HG02678 (cell line): ENCODE measurements around the gene ST13.
A peak's percentile ranks its signal among the peaks of the same experiment; 100 is the strongest.
"Not testable (repeated sequence)": the region's sequence is repeated elsewhere in the genome, so short reads cannot be mapped to it uniquely, and the experiment has no call there.

Experiments used
- ATAC-seq: cut with Tn5 transposase; IDR thresholded peaks from one replicate; pipeline ENCODE4 v1.9.1; 2021; ENCODE audit warnings: mild to moderate bottlenecking, moderate library complexity; ENCODE audit not compliant: unreplicated experiment

Gene ST13

DNA sequence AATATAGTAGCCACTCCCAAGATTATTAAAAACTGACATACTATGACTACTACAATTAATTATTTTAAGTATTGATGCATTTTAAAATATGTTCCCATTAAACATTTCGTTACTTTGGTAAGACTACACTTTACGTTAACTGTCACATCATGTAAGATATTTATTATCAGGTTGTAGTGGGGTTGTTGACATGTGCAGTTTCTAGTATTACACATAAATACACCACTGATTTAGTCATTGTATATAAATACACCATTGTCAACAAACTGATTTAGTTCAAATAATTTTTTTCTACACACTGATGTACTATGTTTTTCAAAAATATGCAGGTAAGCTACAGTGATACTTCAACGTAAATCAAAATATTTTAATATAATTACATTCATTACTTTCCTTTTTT, 11.5 kb downstream of the ST13 start:
- ATAC-seq, result no peak

DNA sequence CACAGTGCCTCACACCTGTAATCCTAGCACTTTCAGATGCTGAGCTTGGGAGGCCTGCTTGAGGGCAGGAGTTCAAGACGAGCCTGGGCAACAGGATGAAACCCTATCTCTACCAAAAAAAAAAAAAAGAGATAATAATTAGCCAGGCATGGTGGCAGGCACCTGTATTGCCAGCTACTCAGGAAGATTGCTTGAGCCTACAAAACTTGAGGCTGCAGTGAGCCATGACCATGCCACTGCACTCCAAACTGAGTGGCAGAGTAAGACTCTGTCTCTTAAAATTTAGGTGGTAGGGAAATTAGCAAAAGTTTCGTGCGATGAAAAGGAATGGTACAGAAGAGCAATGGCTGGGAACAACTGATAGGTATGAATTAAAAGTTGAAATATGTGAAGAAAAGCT, 18.0 kb downstream of the ST13 start:
- ATAC-seq, result no peak

DNA sequence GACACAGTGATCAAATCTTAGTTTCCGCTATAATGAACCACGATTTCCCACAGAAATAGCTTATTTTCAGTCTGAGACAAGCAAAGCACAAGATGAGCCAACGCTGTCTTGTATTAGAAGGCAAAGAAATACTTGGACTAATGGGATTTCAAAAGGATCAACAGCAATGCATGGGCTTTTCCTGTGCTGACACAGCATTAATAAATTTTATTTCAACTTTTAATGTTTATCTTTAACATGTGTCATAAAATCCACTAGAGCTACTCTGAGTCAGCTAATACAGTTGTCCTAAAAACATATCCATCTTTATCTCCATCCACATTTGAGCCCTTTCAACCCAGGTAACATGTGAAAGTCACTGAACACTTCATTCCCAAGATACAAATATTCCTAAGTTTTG, 21.8 kb downstream of the ST13 start:
- no peak for ATAC-seq

DNA sequence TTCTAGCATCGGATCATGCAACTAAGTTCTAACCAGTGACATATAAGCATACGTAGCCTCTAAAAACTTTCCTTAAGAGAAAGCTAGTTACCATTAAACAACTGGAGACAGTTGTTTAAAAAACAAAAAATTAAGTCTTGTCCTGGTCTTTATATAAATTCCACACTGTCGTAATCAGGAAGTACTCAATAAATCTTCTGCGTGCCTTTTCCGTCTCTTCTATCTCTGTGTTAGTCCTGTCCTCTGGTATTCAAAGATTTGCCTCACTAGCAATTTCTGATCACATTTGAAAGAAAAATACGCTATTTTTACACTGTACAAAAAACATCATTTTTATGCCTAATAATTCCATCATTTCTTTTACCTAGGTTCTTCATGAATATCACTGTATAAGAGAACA, 27.3 kb downstream of the ST13 start:
- no peak for ATAC-seq

DNA sequence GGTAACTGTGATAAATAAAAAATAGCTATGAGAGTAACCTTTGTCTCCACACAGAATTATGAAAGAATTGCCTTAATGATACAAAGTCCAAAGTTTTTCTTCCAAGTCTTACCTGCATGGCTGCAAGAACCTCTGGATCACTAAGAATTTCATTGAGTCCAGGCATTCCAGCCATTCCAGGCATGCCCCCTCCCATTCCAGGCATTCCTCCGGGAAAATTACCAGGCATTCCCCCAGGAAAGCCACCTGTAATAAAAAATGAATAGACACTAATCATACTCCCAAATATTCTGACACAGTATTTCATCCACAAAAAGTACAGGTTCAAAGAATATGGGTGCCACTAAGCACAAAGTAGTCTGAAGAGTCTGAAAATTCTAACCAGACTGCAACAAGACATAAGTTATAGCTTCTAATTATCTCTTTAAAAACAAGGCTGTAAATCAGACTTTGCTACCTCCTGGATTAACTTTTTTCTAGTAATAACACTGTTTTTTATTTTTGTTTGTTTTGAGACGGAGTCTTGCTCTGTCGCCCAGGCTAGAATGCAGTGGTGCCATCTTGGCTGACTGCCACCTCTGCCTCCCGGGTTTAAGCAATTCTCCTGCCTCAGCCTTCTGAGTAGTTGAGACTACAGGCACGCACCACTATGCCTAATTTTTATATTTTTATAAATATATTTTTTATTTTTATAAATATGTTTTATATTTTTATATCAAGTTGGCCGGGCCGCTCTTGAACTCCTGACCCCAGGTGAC, 29.3 kb downstream of the ST13 start:
- no peak for ATAC-seq

DNA sequence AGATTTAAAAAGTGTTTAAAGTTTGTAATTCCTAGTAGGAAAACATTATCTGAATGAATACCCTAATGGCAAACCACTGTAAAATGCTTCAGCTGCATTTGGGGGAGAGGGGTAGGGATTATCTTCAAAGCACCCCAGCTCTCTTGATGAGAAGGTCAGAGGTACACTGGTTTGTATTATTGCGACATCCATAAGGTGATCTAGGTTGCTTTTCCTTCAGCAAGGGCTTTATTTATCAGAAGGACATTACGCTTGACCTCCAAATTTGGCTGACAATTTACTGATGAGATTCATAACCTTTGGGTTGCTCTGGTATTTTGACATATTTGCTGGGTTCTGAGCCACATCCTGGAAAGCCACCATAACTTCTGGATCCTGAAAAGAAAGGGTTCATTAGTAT, 30.1 kb downstream of the ST13 start:
- ATAC-seq, result not testable (repeated sequence)

DNA sequence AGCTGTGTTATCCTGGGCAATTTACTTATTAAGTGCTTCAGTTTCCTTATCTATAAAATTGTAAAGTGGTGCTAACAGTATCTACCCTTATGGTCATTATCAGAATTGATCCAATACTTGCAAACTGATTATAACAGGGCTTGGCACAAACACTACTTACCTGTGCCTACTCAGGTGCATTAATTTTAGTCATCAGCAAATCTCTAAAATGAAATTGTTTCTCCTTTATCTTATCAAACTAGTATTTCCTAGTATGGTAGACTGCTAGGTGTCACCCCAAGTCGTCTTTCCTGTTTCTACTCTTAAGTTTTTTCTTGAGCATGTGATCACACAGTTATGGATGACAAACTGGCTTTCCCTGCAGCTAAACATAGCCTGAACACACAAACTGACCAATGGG, 33.0 kb downstream of the ST13 start:
- no peak for ATAC-seq

DNA sequence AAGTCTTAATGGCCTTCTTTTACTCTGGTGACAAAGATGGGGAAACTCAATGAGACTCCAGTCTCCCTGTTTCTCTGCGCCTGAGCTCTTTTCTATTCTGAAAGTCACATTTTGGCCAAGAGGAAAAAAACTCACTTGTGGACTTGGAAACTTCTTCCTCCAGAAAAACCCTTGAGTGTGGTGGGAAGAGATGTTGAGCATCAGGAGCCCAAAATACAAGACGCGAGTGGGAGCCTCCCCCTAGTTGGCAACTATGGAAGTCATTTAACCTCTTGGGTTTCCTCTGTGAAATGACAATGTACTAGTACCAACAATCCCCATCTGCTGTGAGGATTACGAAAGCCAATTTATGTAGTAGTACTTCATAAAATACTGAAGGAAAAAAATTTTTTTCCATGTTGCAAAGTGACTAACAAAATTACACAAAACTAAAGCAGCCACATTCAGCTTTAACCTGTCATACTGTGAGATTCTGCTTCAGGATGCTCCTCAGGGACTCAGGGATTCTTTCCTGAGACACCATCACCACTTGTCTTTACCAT, 36.8 kb downstream of the ST13 start:
- ATAC-seq, result no peak

DNA sequence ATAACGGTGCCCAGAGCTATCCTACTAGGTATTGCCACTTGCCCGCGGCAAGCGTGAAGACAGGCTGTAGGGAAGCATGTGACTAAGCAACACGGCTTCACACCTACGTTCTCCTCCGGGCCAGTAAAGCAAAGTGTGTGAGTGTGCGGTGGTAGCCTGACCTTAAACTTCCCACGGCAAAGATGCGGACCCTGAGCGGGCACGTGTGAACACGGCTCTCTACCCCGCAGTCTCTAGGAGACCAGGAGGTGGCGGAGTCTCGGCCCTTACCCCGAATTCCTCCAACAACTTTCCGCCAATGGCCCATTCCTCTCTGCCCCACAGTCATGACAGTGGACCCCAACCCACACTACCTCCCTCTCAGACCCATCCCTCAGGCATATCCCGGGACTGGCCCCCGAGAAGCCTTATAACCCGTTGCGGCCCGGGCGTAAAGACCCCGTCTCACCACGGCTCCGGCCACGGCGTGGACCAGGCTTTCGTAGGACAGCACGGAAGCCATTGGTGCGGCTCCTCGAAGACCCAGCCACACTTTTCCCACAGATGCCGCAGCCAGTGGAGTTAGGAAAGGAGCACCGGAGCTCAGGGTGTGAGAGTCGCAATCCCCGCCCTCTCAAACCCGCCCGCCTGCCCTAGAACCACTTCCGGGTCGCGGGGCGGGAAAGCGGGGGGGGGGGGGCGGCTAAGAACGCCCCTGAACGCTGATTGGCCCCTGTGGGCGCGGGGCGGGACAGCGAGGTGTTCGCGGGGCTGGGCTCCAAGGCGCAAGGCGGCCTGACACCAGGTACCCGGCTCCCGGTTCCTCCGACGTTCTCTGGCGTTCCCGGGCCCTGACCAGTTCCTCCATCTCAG, 37.5 kb downstream of the ST13 start, which contains the start of gene SLC25A17:
Gene SLC25A17, minus strand, starts transcription at position 600 of the 852 bp plus-strand sequence. Its CDS starts 98 bp downstream, at position 502.
- ATAC-seq, result peak; percentile 84

DNA sequence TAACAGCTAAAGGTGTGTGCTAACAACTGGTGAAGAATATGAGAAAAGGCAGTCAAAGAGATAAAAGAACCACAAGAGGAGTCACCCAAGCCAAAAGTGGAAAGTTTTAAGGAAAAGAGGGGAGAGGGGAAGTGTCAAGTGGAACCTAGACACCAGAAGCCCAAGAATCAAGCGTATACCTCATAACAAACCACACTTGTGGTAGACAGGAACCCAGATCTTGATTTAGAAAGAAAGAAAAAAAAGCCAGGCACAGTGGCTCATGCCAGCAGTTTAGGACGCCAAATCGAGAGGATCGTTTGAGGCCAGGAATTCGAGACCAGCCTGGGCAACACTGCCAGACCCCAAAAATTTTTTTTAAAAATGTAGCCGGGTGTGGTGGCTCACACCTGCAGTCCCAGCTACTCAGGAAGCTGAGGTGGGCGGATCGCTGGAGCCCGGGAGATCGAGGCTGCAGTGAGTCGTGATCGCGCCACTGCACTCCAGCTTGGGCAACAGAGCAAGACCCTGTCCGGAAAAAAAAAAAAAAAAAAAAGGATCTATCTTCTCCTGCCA, 38.2 kb downstream of the ST13 start:
- ATAC-seq, result no peak

DNA sequence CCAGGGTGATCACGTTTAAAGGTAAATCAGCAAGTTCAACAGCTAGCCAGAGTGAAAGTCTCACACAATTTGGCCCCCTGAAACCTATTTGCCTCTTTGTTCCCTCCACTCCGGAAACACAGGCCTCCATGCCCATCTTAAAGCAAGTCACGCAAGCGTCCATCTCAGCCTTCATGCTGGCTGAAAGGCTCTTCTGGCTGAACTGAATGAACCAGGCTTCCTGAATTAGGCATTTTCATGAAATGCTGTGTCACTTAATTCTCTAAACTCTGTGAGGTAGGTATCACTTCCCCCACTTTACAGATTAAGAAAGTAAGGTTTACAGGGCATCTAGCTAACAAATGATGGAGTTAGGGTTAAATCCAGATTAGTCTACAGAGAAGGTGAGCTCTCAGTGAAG, 38.7 kb downstream of the ST13 start:
- ATAC-seq, result no peak

DNA sequence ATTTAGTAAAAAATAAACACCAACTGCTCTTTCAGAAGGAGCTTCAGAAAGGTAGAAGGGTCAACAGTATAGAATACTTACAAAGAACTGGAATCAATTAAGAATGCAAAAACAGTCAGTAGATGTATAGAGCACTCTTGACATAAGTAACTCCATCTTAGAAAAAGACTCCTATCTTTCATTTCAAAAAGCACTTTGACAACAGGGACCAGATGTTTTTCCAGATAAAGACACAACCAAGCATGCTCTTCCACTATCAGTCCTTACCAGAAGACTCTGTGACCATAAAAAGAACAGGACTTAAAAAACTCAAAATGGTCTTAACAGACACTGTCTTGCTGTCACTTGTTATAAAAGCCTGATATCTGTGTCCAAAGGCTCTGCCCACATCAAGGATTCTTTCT, 42.5 kb downstream of the ST13 start:
- ATAC-seq, result no peak

DNA sequence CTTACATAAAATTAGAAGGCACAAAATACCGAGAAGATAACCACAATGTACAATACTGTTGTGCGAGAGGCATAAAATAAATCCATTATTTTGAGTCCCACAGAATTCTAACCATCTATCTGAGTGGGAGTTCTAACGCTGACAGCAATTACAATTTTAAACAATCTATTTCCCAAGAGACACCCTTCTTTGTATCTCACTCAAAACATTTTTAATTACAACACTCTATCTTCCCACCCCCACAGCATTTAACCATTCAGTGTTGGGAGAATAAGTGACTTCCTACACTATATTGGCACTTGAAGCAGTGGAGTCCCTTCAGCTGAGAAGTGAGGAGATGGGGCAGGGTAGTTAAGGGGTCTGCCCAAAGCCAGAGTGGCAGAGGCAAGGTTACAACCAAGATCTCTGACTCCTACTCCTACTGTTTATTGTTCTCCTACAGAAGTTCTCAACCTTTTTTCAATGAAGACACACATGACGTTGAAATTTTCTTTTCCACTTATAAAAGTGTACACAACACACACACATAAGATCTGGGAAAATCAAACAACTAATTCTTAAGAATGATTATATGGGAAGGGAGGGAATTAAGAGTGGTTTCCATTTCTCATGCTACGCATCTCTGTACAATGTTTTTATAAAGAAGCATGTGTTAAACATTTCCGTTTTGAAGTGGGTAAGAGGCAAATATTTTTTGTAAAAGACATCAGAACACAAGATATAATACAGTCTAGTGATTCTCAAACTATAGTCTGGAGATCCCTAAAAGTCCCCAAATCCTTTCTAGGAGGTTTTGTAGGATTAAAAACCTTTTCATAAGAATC, 48.2 kb downstream of the ST13 start:
- no peak for ATAC-seq

DNA sequence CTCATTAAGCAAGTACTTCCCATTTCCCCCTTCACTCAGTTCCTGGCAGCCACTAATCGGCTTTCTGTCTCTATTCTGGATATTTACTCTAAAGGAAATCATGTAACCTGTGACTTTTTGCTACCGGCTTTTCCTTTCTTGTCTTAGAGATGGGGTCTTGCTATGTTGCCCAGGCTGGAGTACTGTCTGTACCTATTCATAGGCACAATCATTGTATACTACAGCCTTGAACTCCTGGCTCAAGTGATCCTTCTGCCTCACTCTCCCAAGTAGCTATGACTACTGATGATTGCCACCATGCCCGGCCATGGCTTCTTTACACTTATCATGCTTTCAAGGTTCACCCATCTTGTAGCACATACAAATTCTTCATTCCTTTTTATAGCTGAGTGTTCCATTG, 49.7 kb downstream of the ST13 start:
- ATAC-seq, result no peak

DNA sequence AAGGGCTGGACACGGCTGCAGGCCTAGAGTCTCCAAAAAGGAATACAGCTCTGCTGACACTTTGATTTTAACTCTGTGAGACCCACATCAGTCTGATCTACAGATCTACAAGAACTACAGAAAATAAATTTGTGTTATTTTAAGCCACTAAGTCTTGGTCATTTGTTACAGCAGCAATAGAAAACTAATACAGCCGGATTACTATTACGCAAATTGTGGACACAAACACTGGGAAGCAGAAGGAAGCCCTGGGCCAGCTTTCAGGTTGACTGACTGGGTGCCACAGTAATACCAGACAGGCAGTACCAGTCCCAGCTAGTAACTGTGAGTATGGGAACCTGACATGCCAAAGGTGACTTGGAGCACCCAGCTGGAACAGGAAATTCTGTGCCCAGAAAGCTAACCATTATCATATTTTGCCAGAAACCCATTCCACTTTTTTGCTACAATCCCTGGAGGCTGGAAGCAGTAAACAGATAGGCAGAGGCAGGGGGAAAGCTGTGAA, 50.7 kb downstream of the ST13 start:
- ATAC-seq, result no peak

DNA sequence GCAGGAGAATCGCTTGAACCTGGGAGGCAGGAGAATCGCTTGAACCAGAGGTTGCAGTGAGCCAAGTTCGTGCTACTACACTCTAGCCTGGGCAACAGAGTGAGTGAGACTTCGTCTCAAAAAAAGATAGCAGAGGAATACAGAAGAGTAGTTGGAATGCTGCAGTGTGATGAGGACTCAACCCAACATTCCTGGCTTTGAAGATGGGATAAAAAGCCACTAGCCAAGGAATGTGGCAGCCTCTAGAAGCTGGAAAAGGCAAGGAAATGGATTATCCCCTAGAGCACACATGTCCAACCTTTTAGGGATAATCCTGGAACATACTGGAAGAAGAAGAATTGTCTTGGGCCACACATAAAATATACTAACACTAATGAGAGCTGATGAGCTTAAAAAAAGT, 51.2 kb downstream of the ST13 start:
- no peak for ATAC-seq

DNA sequence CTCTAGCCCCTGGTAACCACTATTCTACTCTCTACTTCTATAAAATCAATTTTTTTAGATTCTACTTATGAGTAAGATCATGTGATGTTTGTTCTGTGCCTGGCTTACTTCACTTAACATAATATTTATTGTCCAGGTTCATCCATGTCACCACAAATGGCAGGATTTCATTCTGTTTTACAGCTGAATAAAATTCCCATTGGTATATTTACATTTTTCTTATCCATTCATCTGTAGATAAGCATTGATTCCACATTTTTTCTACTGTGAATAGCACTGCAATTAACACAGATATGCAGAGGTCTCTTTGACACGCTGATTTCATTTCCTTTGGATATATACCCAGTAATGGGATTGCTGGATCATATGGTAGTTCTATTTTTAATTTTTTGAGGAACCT, 53.1 kb downstream of the ST13 start:
- no peak for ATAC-seq

DNA sequence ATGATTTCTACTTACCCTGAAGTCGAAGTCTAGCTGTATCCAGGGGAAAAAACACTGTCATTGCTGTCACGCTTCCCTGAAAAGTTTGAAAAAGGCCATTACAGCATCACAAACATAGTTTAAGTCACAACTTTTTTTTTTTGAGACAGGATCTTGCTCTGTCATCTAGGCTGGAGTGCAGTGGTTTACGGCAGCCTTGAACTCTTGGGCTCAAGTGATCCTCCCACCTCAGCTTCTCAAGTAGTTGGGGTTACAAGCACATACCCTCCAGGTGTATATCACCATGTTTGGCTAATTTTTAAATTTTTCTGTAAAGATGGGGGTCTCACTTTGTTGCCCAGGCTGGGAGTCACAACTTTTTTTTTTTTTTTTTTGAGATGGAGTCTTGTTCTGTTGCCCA, 57.4 kb downstream of the ST13 start:
- no peak for ATAC-seq

DNA sequence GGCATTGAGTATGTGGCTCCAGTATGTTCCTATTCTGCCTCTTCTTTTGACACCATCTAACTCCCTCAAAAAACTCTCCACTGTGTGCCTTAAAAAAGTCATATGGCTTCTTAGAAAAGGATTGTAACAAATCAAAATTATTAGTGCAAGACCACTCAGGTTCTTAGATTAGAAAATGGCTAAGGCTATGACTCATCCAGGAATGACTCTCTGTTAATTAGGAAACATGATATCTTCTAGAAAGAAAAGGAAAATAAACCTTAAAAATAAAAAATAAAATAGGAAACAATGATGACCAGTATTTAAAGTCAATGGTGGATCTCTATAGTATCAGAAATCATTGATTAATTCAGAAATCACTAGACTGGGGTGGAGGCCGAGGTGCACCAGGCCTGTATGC, 59.0 kb downstream of the ST13 start:
- no peak for ATAC-seq

DNA sequence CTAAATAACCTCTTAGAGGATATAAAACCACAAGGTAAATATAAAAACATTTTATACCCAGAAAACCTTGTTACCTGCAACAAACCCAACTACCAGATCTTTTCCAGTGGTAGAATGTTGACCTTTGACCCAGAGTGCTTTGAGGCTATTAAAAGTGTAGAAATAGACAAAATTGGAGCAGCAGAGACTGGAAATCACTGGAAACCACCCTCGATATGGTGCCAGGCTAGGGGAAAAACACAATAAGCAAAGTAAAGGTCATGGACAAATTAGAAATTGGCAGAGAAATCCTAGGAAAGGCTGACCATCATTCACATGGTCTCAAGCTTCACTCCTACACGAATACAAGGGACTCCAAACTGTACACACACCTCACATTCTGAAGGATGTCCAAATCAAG, 64.0 kb downstream of the ST13 start:
- no peak for ATAC-seq

DNA sequence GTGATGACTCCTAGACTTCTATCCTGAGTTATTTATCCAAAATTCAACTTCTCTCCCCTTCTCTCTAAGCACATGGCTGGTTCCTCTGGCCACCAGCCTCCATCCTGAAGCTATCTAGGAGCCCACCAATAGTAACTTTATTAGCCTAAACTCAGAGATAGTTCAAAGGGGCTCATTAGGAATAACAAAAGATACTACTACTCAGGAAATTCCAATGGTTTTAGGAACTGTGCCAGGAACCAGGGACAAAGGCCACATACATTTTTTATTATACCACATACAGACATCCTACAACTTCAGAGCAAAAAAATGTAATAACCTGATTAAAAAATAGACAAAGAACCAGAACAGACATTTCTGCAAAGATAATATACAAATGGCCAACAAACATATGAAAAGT, 65.2 kb downstream of the ST13 start:
- no peak for ATAC-seq
